SK-N-SH treated with all-trans-retinoic acid at 6 μM for 48 hours (cell line): ENCODE data around the gene PITPNC1.
A peak's percentile ranks its signal among the peaks of the same experiment; 100 is the strongest.
"Not testable (repeated sequence)": the region's sequence is repeated elsewhere in the genome, so short reads cannot be mapped to it uniquely, and the experiment has no call there.

Experiments
- ATAC-seq: fragments of 200-7000 bp; cut with Tn5 transposase; 3 replicates; pipeline ENCODE4 v1.9.1; 2020; ENCODE audit warnings: mild to moderate bottlenecking, moderate library complexity
- BACH2 ChIP-seq: fragments of 250-450 bp; sonication (Bioruptor Pico); IDR thresholded peaks from 2 replicates; pipeline ENCODE4 v1.9.0; 2021; ENCODE audit warnings: mild to moderate bottlenecking, borderline replicate concordance
- CREB5 ChIP-seq: fragments of 250-450 bp; sonication (Bioruptor Pico); IDR thresholded peaks from 2 replicates; pipeline ENCODE4 v1.5.1; 2020; ENCODE audit warnings: low read depth, mild to moderate bottlenecking, moderate library complexity
- CSRNP3 ChIP-seq: fragments of 250-450 bp; sonication (Bioruptor Pico); IDR thresholded peaks from 2 replicates; pipeline ENCODE4 v1.5.1; 2021; ENCODE audit warnings: mild to moderate bottlenecking, moderate library complexity
- ESRRG ChIP-seq: fragments of 250-450 bp; sonication (Bioruptor Pico); IDR thresholded peaks from 2 replicates; pipeline ENCODE4 v1.6.1; 2021; ENCODE audit warnings: mild to moderate bottlenecking
- GLIS3 ChIP-seq: fragments of 250-450 bp; sonication (Bioruptor Pico); IDR thresholded peaks from 2 replicates; pipeline ENCODE4 v1.5.0; 2020; ENCODE audit warnings: mild to moderate bottlenecking, moderate library complexity
- ISL1 ChIP-seq: fragments of 250-450 bp; sonication (Bioruptor Pico); IDR thresholded peaks from 2 replicates; pipeline ENCODE4 v2.1.2; 2022; ENCODE audit warnings: mild to moderate bottlenecking, moderate library complexity
- OSR1 ChIP-seq: fragments of 250-450 bp; sonication (Bioruptor Pico); IDR thresholded peaks from 2 replicates; pipeline ENCODE4 v1.8.0; 2022; ENCODE audit warnings: moderate library complexity, mild to moderate bottlenecking, inconsistent platforms
- PATZ1 ChIP-seq: fragments of 250-450 bp; sonication (Bioruptor Pico); IDR thresholded peaks from 2 replicates; pipeline ENCODE4 v1.8.0; 2020; ENCODE audit warnings: mild to moderate bottlenecking, moderate library complexity, borderline replicate concordance
- POU6F1 ChIP-seq: fragments of 250-450 bp; sonication (Bioruptor Pico); IDR thresholded peaks from 2 replicates; pipeline ENCODE4 v1.8.0; 2021; ENCODE audit warnings: low read depth, mild to moderate bottlenecking, moderate library complexity, borderline replicate concordance
- PPARA ChIP-seq: fragments of 250-450 bp; sonication (Bioruptor Pico); IDR thresholded peaks from 2 replicates; pipeline ENCODE4 v1.5.0; 2020; ENCODE audit warnings: mild to moderate bottlenecking, borderline replicate concordance
- RARB ChIP-seq: fragments of 250-450 bp; sonication (Bioruptor Pico); IDR thresholded peaks from 2 replicates; pipeline ENCODE4 v1.8.0; 2021; ENCODE audit warnings: mild to moderate bottlenecking, moderate library complexity
- SNAI2 ChIP-seq: fragments of 250-450 bp; sonication (Bioruptor Pico); IDR thresholded peaks from 2 replicates; pipeline ENCODE4 v1.5.0; 2020; ENCODE audit warnings: mild to moderate bottlenecking, moderate library complexity
- TCF4 ChIP-seq: fragments of 250-450 bp; sonication (Bioruptor Pico); IDR thresholded peaks from 2 replicates; pipeline ENCODE4 v1.8.0; 2021; ENCODE audit warnings: mild to moderate bottlenecking, moderate library complexity, borderline replicate concordance
- TOX ChIP-seq: fragments of 250-450 bp; sonication (Bioruptor Pico); IDR thresholded peaks from 2 replicates; pipeline ENCODE4 v1.8.0; 2021; ENCODE audit warnings: mild to moderate bottlenecking, moderate library complexity, borderline replicate concordance
- ZFP3 ChIP-seq: fragments of 250-450 bp; sonication (Bioruptor Pico); IDR thresholded peaks from 2 replicates; pipeline ENCODE4 v1.5.0; 2020; ENCODE audit warnings: mild to moderate bottlenecking, moderate library complexity
- ZFP30 ChIP-seq: fragments of 450-650 bp; formaldehyde crosslinking; IDR thresholded peaks from 2 replicates; pipeline ENCODE4 v1.5.0; 2022; ENCODE audit warnings: mild to moderate bottlenecking, moderate library complexity
- ZNF565 ChIP-seq: fragments of 450-650 bp; formaldehyde crosslinking; conservative IDR thresholded peaks from 2 replicates; pipeline ENCODE4 v1.5.0; 2020; ENCODE audit warnings: low read depth, mild to moderate bottlenecking, moderate library complexity
- ZNF70 ChIP-seq: fragments of 450-650 bp; formaldehyde crosslinking; IDR thresholded peaks from 2 replicates; pipeline ENCODE4 v1.5.0; 2020; ENCODE audit warnings: mild to moderate bottlenecking, moderate library complexity
- ZNF8 ChIP-seq: fragments of 450-650 bp; formaldehyde crosslinking; IDR thresholded peaks from 2 replicates; pipeline ENCODE4 v1.5.0; 2020; ENCODE audit warnings: mild to moderate bottlenecking, moderate library complexity

PITPNC1 gene

GRCh38 chr17:67385122-67385988 lies 8.3 kb downstream of the PITPNC1 start:
- ATAC-seq, result peak; percentile 42
- 0 out of 2 replicates have a peak, but pooled peaks have one; percentile 8 for TF ChIP-seq SNAI2
- 0 out of 2 replicates have a peak, but pooled peaks have one; percentile 19 for TF ChIP-seq ISL1 (CRISPR knock-in tag)
- TF ChIP-seq TCF4, result peak; percentile 73
- no peak for TF ChIP-seq ESRRG (CRISPR knock-in tag)

- ATAC-seq, result peak; percentile 72
- no peak for TF ChIP-seq ZNF70 (CRISPR knock-in tag)
- 0 out of 2 replicates have a peak, but pooled peaks have one; percentile 41 for TF ChIP-seq ZFP3 (CRISPR knock-in tag)
- TF ChIP-seq OSR1 (CRISPR knock-in tag), result no peak
- TF ChIP-seq CREB5, result no peak
- no peak for TF ChIP-seq TOX (CRISPR knock-in tag)
- TF ChIP-seq PPARA, result no peak
Observed at GRCh38 chr17:67386965-67387551, 10.0 kb downstream of the PITPNC1 start.

- not testable (repeated sequence) for ATAC-seq
Observed at GRCh38 chr17:67388536-67388935, 11.5 kb downstream of the PITPNC1 start.

- TF ChIP-seq RARB (CRISPR knock-in tag) (no peak), ZFP30 (CRISPR knock-in tag) (no peak), OSR1 (CRISPR knock-in tag) (no peak), ZNF70 (CRISPR knock-in tag) (no peak), POU6F1 (no peak), ZNF8 (no peak), ISL1 (CRISPR knock-in tag) (no peak), BACH2 (CRISPR knock-in tag) (no peak), SNAI2 (no peak), PPARA (no peak), PATZ1 (CRISPR knock-in tag) (no peak)
- no peak for ATAC-seq
Observed at GRCh38 chr17:67388986-67389385, 11.9 kb downstream of the PITPNC1 start.

- ATAC-seq, result no peak; the same call in 1 of the 3 replicates
- TF ChIP-seq BACH2 (CRISPR knock-in tag), result no peak
- no peak for TF ChIP-seq ZNF8
- TF ChIP-seq TOX (CRISPR knock-in tag), result no peak
- no peak for TF ChIP-seq POU6F1
- TF ChIP-seq ZNF565 (CRISPR knock-in tag), result no peak
- TF ChIP-seq ESRRG (CRISPR knock-in tag), result no peak
- no peak for TF ChIP-seq CREB5
- no peak for TF ChIP-seq SNAI2
- TF ChIP-seq RARB (CRISPR knock-in tag), result no peak
- no peak for TF ChIP-seq ZFP30 (CRISPR knock-in tag)
- no peak for TF ChIP-seq GLIS3
- TF ChIP-seq PATZ1 (CRISPR knock-in tag), result no peak
- TF ChIP-seq CSRNP3, result no peak
Observed at GRCh38 chr17:67390006-67390645, 13.0 kb downstream of the PITPNC1 start.
